Colonic mucosa (tissue), 4 donors: ENCODE measurements around the gene GPR89A. TPM values are rescaled to one million over a fixed set of nuclear protein-coding genes. Genes with fewer than 3 reads are reported as not detected.
"Not testable (repeated sequence)": the region's sequence is repeated elsewhere in the genome, so short reads cannot be mapped to it uniquely, and the experiment has no call there.

Experiments used
- DNase-seq: peaks from one replicate; pipeline ENCODE4 v3.0.0-alpha.2; 2020
- H3K27ac ChIP-seq: fragments of 200-600 bp; one replicate; pipeline ENCODE4 v1.8.0; 2021
- H3K27me3 ChIP-seq: fragments of 200-600 bp; one replicate; pipeline ENCODE4 v1.8.0; 2021
- H3K36me3 ChIP-seq: fragments of 200-600 bp; one replicate; pipeline ENCODE4 v1.8.0; 2021
- H3K4me1 ChIP-seq: fragments of 200-600 bp; one replicate; pipeline ENCODE4 v1.8.0; 2021; ENCODE audit warnings: mild to moderate bottlenecking
- H3K4me3 ChIP-seq: fragments of 200-600 bp; one replicate; pipeline ENCODE4 v1.8.0; 2021
- H3K9ac ChIP-seq, 2 donors: one replicate each; pipeline ENCODE4 v1.7.0; 2013; ENCODE audit warnings: control low read depth in 2 of 2, low read depth in 2 of 2, low read length in 2 of 2
- H3K9me3 ChIP-seq: fragments of 200-600 bp; one replicate; pipeline ENCODE4 v1.8.0; 2021
- intact Hi-C: fragments of 100-400 bp; cut with DNase I; formaldehyde crosslinking; loops from one replicate; pipeline ENCODE4 v1.14.1; 2022
- total RNA-seq, 2 donors: library from RNA; stranded (reverse); fragmentation: NEBNext Ultra II Directional in 1 of 2; extraction: Animal tissue kit (Norgen Biotek cat#: 25700) in 1 of 2; gene quantifications; one replicate each; pipeline ENCODE4 v1.2.1, GENCODE V29; 2021
- donor health status: healthy.
- donor health status: DM: no; HTN: no; CAD: no.
- donor health status: DM: no; HTN: no; CAD: no.

The GPR89A gene
- total RNA-seq, 2 donors from 2014 or later: 14.8 to 16.7 TPM

- H3K9ac ChIP-seq, DNase-seq, H3K27ac ChIP-seq, H3K36me3 ChIP-seq, H3K4me3 ChIP-seq, H3K4me1 ChIP-seq, H3K9me3 ChIP-seq, H3K27me3 ChIP-seq, intact Hi-C loops: not testable (repeated sequence)
These were observed 14.4 kb downstream of the GPR89A start for GRCh38 chr1:145622177-145622576.

GRCh38 chr1:145636237-145636636 lies 28.4 kb downstream of the GPR89A start:
- H3K36me3 ChIP-seq, H3K4me3 ChIP-seq, intact Hi-C loops, H3K27ac ChIP-seq, H3K9me3 ChIP-seq, DNase-seq, H3K4me1 ChIP-seq, H3K9ac ChIP-seq, H3K27me3 ChIP-seq: not testable (repeated sequence)

GRCh38 chr1:145641886-145642285 lies 34.1 kb downstream of the GPR89A start:
- H3K9ac ChIP-seq, H3K27ac ChIP-seq, H3K36me3 ChIP-seq, H3K4me1 ChIP-seq, H3K9me3 ChIP-seq, DNase-seq, intact Hi-C loops, H3K4me3 ChIP-seq, H3K27me3 ChIP-seq: not testable (repeated sequence)

GRCh38 chr1:145643990-145644389 lies 36.2 kb downstream of the GPR89A start:
- H3K36me3 ChIP-seq, DNase-seq, H3K9me3 ChIP-seq, H3K27ac ChIP-seq, H3K4me3 ChIP-seq, intact Hi-C loops, H3K9ac ChIP-seq, H3K27me3 ChIP-seq, H3K4me1 ChIP-seq: not testable (repeated sequence)

- H3K36me3 ChIP-seq, H3K9me3 ChIP-seq, intact Hi-C loops, H3K4me1 ChIP-seq, DNase-seq, H3K9ac ChIP-seq, H3K4me3 ChIP-seq, H3K27me3 ChIP-seq, H3K27ac ChIP-seq: not testable (repeated sequence)
These were observed 48.6 kb downstream of the GPR89A start for GRCh38 chr1:145656245-145656943.

GRCh38 chr1:145662502-145662901 lies 54.7 kb downstream of the GPR89A start:
- H3K27ac ChIP-seq, H3K4me1 ChIP-seq, intact Hi-C loops, DNase-seq, H3K9ac ChIP-seq, H3K36me3 ChIP-seq, H3K9me3 ChIP-seq, H3K27me3 ChIP-seq, H3K4me3 ChIP-seq: not testable (repeated sequence)

- H3K36me3 ChIP-seq, intact Hi-C loops, H3K9me3 ChIP-seq, H3K9ac ChIP-seq, H3K4me1 ChIP-seq, H3K27ac ChIP-seq, H3K4me3 ChIP-seq, DNase-seq, H3K27me3 ChIP-seq: not testable (repeated sequence)
These were observed 57.2 kb downstream of the GPR89A start for GRCh38 chr1:145665015-145665414.

GRCh38 chr1:145670995-145671745 lies 63.4 kb downstream of the GPR89A start:
- H3K27ac ChIP-seq, H3K27me3 ChIP-seq, H3K9me3 ChIP-seq, H3K9ac ChIP-seq, intact Hi-C loops, DNase-seq, H3K36me3 ChIP-seq, H3K4me1 ChIP-seq, H3K4me3 ChIP-seq: not testable (repeated sequence)

GRCh38 chr1:145673217-145673616 lies 65.4 kb downstream of the GPR89A start:
- H3K27ac ChIP-seq, H3K9ac ChIP-seq, H3K9me3 ChIP-seq, H3K4me1 ChIP-seq, intact Hi-C loops, H3K4me3 ChIP-seq, H3K27me3 ChIP-seq, DNase-seq, H3K36me3 ChIP-seq: not testable (repeated sequence)

- H3K9ac ChIP-seq, H3K4me3 ChIP-seq, DNase-seq, intact Hi-C loops, H3K4me1 ChIP-seq, H3K27me3 ChIP-seq, H3K9me3 ChIP-seq, H3K27ac ChIP-seq, H3K36me3 ChIP-seq: not testable (repeated sequence)
These were observed 77.1 kb downstream of the GPR89A start for GRCh38 chr1:145684858-145685257.

GRCh38 chr1:145686078-145686477 lies 78.3 kb downstream of the GPR89A start:
- H3K4me1 ChIP-seq, H3K9ac ChIP-seq, H3K36me3 ChIP-seq, H3K27ac ChIP-seq, H3K27me3 ChIP-seq, intact Hi-C loops, DNase-seq, H3K9me3 ChIP-seq, H3K4me3 ChIP-seq: not testable (repeated sequence)
